IgD-negative memory B cell (primary cell): ENCODE results near the gene RAPGEF1. TPM values are rescaled to one million over a fixed set of nuclear protein-coding genes. Genes with fewer than 3 reads are reported as not detected.

Source experiments
- H3K27ac Mint-ChIP-seq, 3 donors: one replicate each; pipeline ENCODE4 v1.8.0; 2020 to 2022; ENCODE audit warnings: mild to moderate bottlenecking in 3 of 3, mixed read lengths in 3 of 3, moderate library complexity in 1 of 3
- H3K27me3 Mint-ChIP-seq: one replicate; pipeline ENCODE4 v1.8.0; 2021; ENCODE audit warnings: mixed read lengths
- H3K36me3 Mint-ChIP-seq: one replicate; pipeline ENCODE4 v1.8.0; 2020; ENCODE audit warnings: mild to moderate bottlenecking, mixed read lengths
- H3K4me1 Mint-ChIP-seq, 3 donors: one replicate each; pipeline ENCODE4 v1.8.0; 2020 to 2022; ENCODE audit warnings: mixed read lengths in 3 of 3, mild to moderate bottlenecking in 1 of 3
- H3K4me3 Mint-ChIP-seq, 4 donors: one replicate each; pipeline ENCODE4 v1.8.0; 2020 to 2022; ENCODE audit warnings: mild to moderate bottlenecking in 4 of 4, mixed read lengths in 4 of 4, moderate library complexity in 3 of 4
- H3K9me3 Mint-ChIP-seq, 3 donors: one replicate each; pipeline ENCODE4 v1.8.0; 2020 to 2021; ENCODE audit warnings: mixed read lengths in 3 of 3, mild to moderate bottlenecking in 1 of 3
- polyA plus RNA-seq: library from polyadenylated mRNA; unstranded; fragments of 300-500 nt; fragmentation: Illumina TruSeq; gene quantifications from one replicate; pipeline ENCODE4 v1.2.3, GENCODE V29; 2021

The RAPGEF1 gene
- polyA plus RNA-seq, 1 donor from 2014 or later: 40.8 TPM

DNA sequence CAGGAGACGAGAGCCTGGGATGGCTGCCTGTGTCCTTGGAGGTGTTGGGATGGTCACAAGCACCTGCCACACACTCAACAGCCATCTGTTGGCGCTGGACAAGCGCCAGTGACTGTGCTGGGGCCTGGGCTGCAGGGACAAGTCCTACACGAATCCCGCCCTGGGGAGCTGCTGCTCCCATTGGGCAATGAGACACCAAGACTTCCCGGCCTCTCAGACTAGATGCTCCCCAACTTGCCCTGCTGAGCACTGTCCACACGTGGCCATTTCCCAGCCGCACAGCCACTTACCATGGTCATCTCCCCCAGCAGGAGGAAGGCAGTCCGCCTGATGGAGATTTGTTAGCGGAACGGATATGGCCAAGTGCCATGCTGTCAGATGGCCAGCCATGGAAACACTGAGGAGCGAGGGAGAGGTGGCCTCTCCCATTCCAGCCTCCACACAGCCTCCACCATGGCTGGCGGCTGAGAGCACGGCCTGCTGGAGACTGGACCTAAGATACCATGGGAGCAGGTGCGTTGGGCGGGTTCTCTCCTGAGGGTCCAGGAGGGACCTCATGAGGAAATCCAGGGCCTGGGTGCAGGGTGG, 150.7 kb downstream of the RAPGEF1 start:
- H3K27me3 Mint-ChIP-seq: no peaks in the 10 kb centered on the region
- no peaks in the 10 kb centered on the region for H3K36me3 Mint-ChIP-seq
- peaks cover 17 to 21% (median 18%) of the 10 kb centered on the region in 3 donors for H3K4me1 Mint-ChIP-seq
- peak overlapping the region in 2 of 3 donors; percentile 18 to 92 for H3K27ac Mint-ChIP-seq
- no peak overlapping the region for H3K4me3 Mint-ChIP-seq
- no peaks in the 10 kb centered on the region for H3K9me3 Mint-ChIP-seq

GRCh38 chr9:131588396-131588795, 151.5 kb downstream of the RAPGEF1 start:
- Mint-ChIP-seq H3K4me1 (peaks cover 17 to 21% (median 18%) of the 10 kb centered on the region in 3 donors), H3K27me3 (no peaks in the 10 kb centered on the region), H3K9me3 (no peaks in the 10 kb centered on the region), H3K27ac (peak overlapping the region in 2 of 3 donors; percentile 72 to 92), H3K36me3 (no peaks in the 10 kb centered on the region), H3K4me3 (no peak overlapping the region)

GRCh38 chr9:131587906-131588305, 152.0 kb downstream of the RAPGEF1 start:
- peak overlapping the region in 1 of 3 donors; percentile 72 for H3K27ac Mint-ChIP-seq
- no peaks in the 10 kb centered on the region for H3K27me3 Mint-ChIP-seq
- H3K4me3 Mint-ChIP-seq: no peak overlapping the region
- H3K4me1 Mint-ChIP-seq: peaks cover 17 to 18% (median 18%) of the 10 kb centered on the region in 3 donors
- no peaks in the 10 kb centered on the region for H3K36me3 Mint-ChIP-seq
- no peaks in the 10 kb centered on the region for H3K9me3 Mint-ChIP-seq

DNA sequence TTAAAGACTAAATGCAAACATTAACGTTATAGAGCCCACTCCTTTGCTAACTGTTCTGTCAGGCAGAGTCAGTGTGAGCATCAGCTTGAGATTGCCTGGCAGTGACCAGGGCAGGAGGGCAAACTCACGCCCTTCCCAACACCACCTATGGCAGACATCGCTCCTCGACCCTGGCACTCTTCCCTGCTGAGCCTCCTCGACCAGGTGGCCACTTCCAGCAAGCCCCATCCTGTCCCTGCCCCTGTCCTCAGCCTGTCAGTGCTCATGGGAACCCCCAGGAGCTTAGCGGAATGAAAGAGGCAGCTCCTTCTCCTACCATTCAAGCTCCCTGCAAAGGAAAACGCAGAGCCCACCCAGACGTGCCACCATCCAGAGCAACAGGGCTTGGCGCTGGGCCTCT, 152.5 kb downstream of the RAPGEF1 start:
- no peaks in the 10 kb centered on the region for H3K9me3 Mint-ChIP-seq
- no peaks in the 10 kb centered on the region for H3K27me3 Mint-ChIP-seq
- no peaks in the 10 kb centered on the region for H3K36me3 Mint-ChIP-seq
- H3K4me1 Mint-ChIP-seq: peaks cover 17 to 18% (median 18%) of the 10 kb centered on the region in 3 donors
- H3K4me3 Mint-ChIP-seq: peak overlapping the region in 1 of 4 donors; percentile 35
- H3K27ac Mint-ChIP-seq: peak overlapping the region in 1 of 3 donors; percentile 72

DNA sequence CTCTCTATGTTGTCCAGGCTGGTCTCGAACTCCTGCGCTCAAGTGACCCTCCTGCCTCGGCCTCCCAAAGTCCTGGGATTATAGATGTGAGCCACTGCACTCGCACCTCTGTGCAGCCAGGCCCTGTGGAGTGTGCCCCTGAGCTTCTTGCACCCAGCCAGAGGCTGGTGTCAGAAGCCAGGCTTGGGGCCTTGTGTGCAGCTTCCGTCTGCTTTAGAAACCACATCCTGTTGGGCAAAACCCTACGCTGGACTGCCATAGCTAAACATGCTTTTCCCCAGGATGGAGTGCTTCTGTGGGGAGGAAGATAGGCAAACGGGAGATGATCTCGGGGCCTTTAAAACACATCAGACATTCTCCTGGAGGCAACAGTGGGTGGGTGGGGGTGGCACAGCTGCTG, 154.5 kb downstream of the RAPGEF1 start:
- Mint-ChIP-seq H3K9me3 (no peaks in the 10 kb centered on the region), H3K27me3 (no peaks in the 10 kb centered on the region), H3K4me1 (peaks cover 7 to 14% (median 12%) of the 10 kb centered on the region in 3 donors), H3K36me3 (no peaks in the 10 kb centered on the region), H3K27ac (peak overlapping the region; percentile 87 to 97 (median 88)), H3K4me3 (peak overlapping the region in 3 of 4 donors; percentile 44 to 81 (median 68))

GRCh38 chr9:131584858-131585257, 155.0 kb downstream of the RAPGEF1 start:
- Mint-ChIP-seq H3K27me3 (no peaks in the 10 kb centered on the region), H3K27ac (peak overlapping the region; percentile 87 to 97 (median 88)), H3K4me1 (peaks cover 7 to 14% (median 10%) of the 10 kb centered on the region in 3 donors), H3K36me3 (no peaks in the 10 kb centered on the region), H3K9me3 (no peaks in the 10 kb centered on the region), H3K4me3 (no peak overlapping the region)

GRCh38 chr9:131583836-131584555, 155.9 kb downstream of the RAPGEF1 start:
- Mint-ChIP-seq H3K36me3 (no peaks in the 10 kb centered on the region), H3K4me3 (peak overlapping the region in 1 of 4 donors; percentile 44), H3K27me3 (no peaks in the 10 kb centered on the region), H3K27ac (peak overlapping the region; percentile 26 to 87 (median 82)), H3K4me1 (peaks cover 13 to 17% (median 14%) of the 10 kb centered on the region in 3 donors), H3K9me3 (no peaks in the 10 kb centered on the region)

DNA sequence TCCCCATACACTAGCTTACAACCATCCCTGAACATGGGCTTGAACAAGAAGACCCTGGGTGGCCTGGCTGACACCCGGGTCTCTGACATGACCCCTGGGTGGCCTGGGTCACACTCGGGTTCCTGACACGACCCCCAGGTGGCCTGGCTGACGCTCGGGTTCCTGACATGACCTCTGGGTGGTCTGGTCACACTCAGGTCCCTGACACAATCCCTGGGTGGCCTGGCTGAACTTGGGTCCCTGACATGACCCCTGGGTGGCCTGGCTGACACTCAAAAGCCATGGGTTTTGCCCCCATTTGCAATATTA, 156.6 kb downstream of the RAPGEF1 start:
- Mint-ChIP-seq H3K4me1 (peaks cover 18 to 23% (median 19%) of the 10 kb centered on the region in 3 donors), H3K4me3 (no peak overlapping the region), H3K27me3 (no peaks in the 10 kb centered on the region), H3K27ac (peak overlapping the region in 2 of 3 donors; percentile 76 to 82), H3K36me3 (no peaks in the 10 kb centered on the region), H3K9me3 (no peaks in the 10 kb centered on the region)

GRCh38 chr9:131582466-131583336, 157.2 kb downstream of the RAPGEF1 start:
- no peaks in the 10 kb centered on the region for H3K36me3 Mint-ChIP-seq
- no peaks in the 10 kb centered on the region for H3K27me3 Mint-ChIP-seq
- H3K27ac Mint-ChIP-seq: peak overlapping the region in 2 of 3 donors; percentile 82 to 84
- H3K4me1 Mint-ChIP-seq: peaks cover 19 to 23% (median 23%) of the 10 kb centered on the region in 3 donors
- no peak overlapping the region for H3K4me3 Mint-ChIP-seq
- no peaks in the 10 kb centered on the region for H3K9me3 Mint-ChIP-seq

- Mint-ChIP-seq H3K4me1 (peaks cover 19 to 20% (median 19%) of the 10 kb centered on the region in 3 donors), H3K27me3 (no peaks in the 10 kb centered on the region), H3K27ac (peak overlapping the region in 2 of 3 donors; percentile 82 to 84), H3K9me3 (no peaks in the 10 kb centered on the region), H3K4me3 (peak overlapping the region in 1 of 4 donors; percentile 52), H3K36me3 (no peaks in the 10 kb centered on the region)
These were observed 157.8 kb downstream of the RAPGEF1 start for GRCh38 chr9:131582056-131582455.

- peaks cover 12 to 15% (median 15%) of the 10 kb centered on the region in 3 donors for H3K4me1 Mint-ChIP-seq
- H3K27me3 Mint-ChIP-seq: no peaks in the 10 kb centered on the region
These were observed 159.5 kb downstream of the RAPGEF1 start for GRCh38 chr9:131580358-131580757.

GRCh38 chr9:131579789-131580211, 160.1 kb downstream of the RAPGEF1 start:
- no peaks in the 10 kb centered on the region for H3K36me3 Mint-ChIP-seq
- H3K27ac Mint-ChIP-seq: peak overlapping the region; percentile 93 to 99 (median 95)
- H3K9me3 Mint-ChIP-seq: no peaks in the 10 kb centered on the region
- peak overlapping the region in 1 of 4 donors; percentile 83 for H3K4me3 Mint-ChIP-seq
- peaks cover 9 to 13% (median 12%) of the 10 kb centered on the region in 3 donors for H3K4me1 Mint-ChIP-seq
- H3K27me3 Mint-ChIP-seq: no peaks in the 10 kb centered on the region

More at GRCh38 chr9:131580358-131580757, 159.5 kb downstream of the RAPGEF1 start:
- Mint-ChIP-seq H3K9me3 (no peaks in the 10 kb centered on the region), H3K27ac (peak overlapping the region in 1 of 3 donors; percentile 57), H3K36me3 (no peaks in the 10 kb centered on the region), H3K4me3 (no peak overlapping the region)

GRCh38 chr9:131578731-131579504, 161.0 kb downstream of the RAPGEF1 start:
- no peaks in the 10 kb centered on the region for H3K9me3 Mint-ChIP-seq
- H3K36me3 Mint-ChIP-seq: no peaks in the 10 kb centered on the region

DNA sequence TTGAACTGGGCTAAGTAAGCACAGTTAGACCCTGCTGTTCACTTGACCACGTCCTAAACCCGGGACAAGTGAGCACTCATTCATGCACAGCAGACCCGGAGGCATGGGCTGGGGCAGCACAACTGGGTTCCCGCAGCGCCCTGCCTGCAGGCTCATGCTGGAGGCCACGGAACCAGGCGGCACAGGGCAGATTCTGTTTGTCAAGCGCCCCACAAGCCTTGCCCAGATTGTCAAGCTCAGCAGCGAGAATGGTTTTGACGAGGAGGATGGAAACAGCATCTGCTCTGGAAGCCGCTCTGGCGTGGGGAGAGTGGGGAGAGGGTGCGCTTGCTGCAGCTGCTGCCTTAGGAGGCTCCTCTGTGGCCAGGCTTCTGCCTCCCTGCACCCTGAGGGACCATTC, 161.9 kb downstream of the RAPGEF1 start:
- Mint-ChIP-seq H3K27me3 (no peaks in the 10 kb centered on the region), H3K4me1 (peaks cover 9 to 13% (median 12%) of the 10 kb centered on the region in 3 donors), H3K4me3 (peak overlapping the region in 1 of 4 donors; percentile 43), H3K36me3 (no peaks in the 10 kb centered on the region), H3K9me3 (no peaks in the 10 kb centered on the region), H3K27ac (peak overlapping the region; percentile 89 to 99 (median 95))

More at GRCh38 chr9:131578731-131579504, 161.0 kb downstream of the RAPGEF1 start:
- peak overlapping the region; percentile 93 to 99 (median 95) for H3K27ac Mint-ChIP-seq
- H3K27me3 Mint-ChIP-seq: no peaks in the 10 kb centered on the region
- peak overlapping the region; percentile 27 to 83 (median 78) for H3K4me3 Mint-ChIP-seq
- H3K4me1 Mint-ChIP-seq: peaks cover 9 to 13% (median 12%) of the 10 kb centered on the region in 3 donors
